ENCODE measurements around the gene RFX8. TPM values are rescaled to one million over a fixed set of nuclear protein-coding genes. Genes with fewer than 3 reads are reported as not detected.
"Not testable (repeated sequence)": the region's sequence is repeated elsewhere in the genome, so short reads cannot be mapped to it uniquely, and the experiment has no call there.

Gene RFX8
- total RNA-seq, 4 donors from 2014 or later = 1.4 to 6.9 (median 3.9) TPM

- peaks cover 0 to 6% (median 0%) of the 10 kb centered on the region in 3 donors for H3K36me3 ChIP-seq
- H3K4me1 ChIP-seq = no peaks in the 10 kb centered on the region
- no peaks in the 10 kb centered on the region for H3K27me3 ChIP-seq
- H3K27ac ChIP-seq = no peak overlapping the region
- no peak for DNase-seq (ENCODE audit: low spot score in 2 of 2)
- H3K9me3 ChIP-seq = peaks cover 0 to 7% (median 0%) of the 10 kb centered on the region in 4 donors
- no peak overlapping the region for H3K4me3 ChIP-seq
- no peak for TF ChIP-seq POLR2A (IDR thresholded peaks at IDR 0.05)
- TF ChIP-seq CTCF (IDR thresholded peaks at IDR 0.05) = no peak
- TF ChIP-seq EP300 (IDR thresholded peaks at IDR 0.05) = no peak
- 69 to 78% methylated on average over 4 of the region's 4 CpGs for WGBS, 2 donors
These were observed 28.0 kb downstream of the RFX8 start for GRCh38 chr2:101446869-101447268.

- DNase-seq (ENCODE audit: low spot score in 2 of 2) = no peak
- Histone ChIP-seq H3K27me3 (no peaks in the 10 kb centered on the region), H3K36me3 (no peaks in the 10 kb centered on the region), H3K27ac (no peak overlapping the region), H3K4me1 (no peaks in the 10 kb centered on the region), H3K4me3 (no peak overlapping the region), H3K9me3 (peaks cover 0 to 7% (median 0%) of the 10 kb centered on the region in 4 donors)
- 89 to 90% methylated on average over 3 of the region's 3 CpGs for WGBS, 2 donors
- TF ChIP-seq EP300 (IDR thresholded peaks at IDR 0.05) (no peak), CTCF (IDR thresholded peaks at IDR 0.05) (no peak), POLR2A (IDR thresholded peaks at IDR 0.05) (no peak)
These were observed 32.2 kb downstream of the RFX8 start for GRCh38 chr2:101442667-101443061.

GRCh38 chr2:101442042-101442666 is 32.8 kb downstream of the RFX8 start:
- Histone ChIP-seq H3K27ac (no peak overlapping the region), H3K27me3 (no peaks in the 10 kb centered on the region), H3K4me3 (no peak overlapping the region), H3K9me3 (peaks cover 0 to 7% (median 0%) of the 10 kb centered on the region in 4 donors), H3K36me3 (no peaks in the 10 kb centered on the region), H3K4me1 (no peaks in the 10 kb centered on the region)
- no peak for DNase-seq (ENCODE audit: low spot score in 2 of 2)
- TF ChIP-seq POLR2A (IDR thresholded peaks at IDR 0.05) (no peak), CTCF (IDR thresholded peaks at IDR 0.05) (no peak), EP300 (IDR thresholded peaks at IDR 0.05) (no peak)
- 67 to 78% methylated on average over 1 of the region's 1 CpG for WGBS, 2 donors

- H3K27ac ChIP-seq = no peak overlapping the region
- no peak for TF ChIP-seq POLR2A (IDR thresholded peaks at IDR 0.05)
- no peak for TF ChIP-seq EP300 (IDR thresholded peaks at IDR 0.05)
- no peak for TF ChIP-seq CTCF (IDR thresholded peaks at IDR 0.05)
- H3K36me3 ChIP-seq = no peaks in the 10 kb centered on the region
- peaks cover 0 to 4% (median 0%) of the 10 kb centered on the region in 4 donors for H3K4me1 ChIP-seq
- H3K27me3 ChIP-seq = no peaks in the 10 kb centered on the region
- H3K9me3 ChIP-seq = peaks cover 0 to 7% (median 0%) of the 10 kb centered on the region in 4 donors
- no peak overlapping the region for H3K4me3 ChIP-seq
- no peak for DNase-seq (ENCODE audit: low spot score in 2 of 2)
- 42 to 51% methylated on average over 8 of the region's 8 CpGs for WGBS, 2 donors
These were observed 34.7 kb downstream of the RFX8 start for GRCh38 chr2:101440127-101440738.

GRCh38 chr2:101439716-101440115 is 35.2 kb downstream of the RFX8 start:
- no peak overlapping the region for H3K4me3 ChIP-seq
- no peaks in the 10 kb centered on the region for H3K27me3 ChIP-seq
- peaks cover 0 to 6% (median 0%) of the 10 kb centered on the region in 4 donors for H3K9me3 ChIP-seq
- DNase-seq (ENCODE audit: low spot score in 2 of 2) = no peak
- TF ChIP-seq POLR2A (IDR thresholded peaks at IDR 0.05) = no peak
- TF ChIP-seq CTCF (IDR thresholded peaks at IDR 0.05) = no peak
- no peak for TF ChIP-seq EP300 (IDR thresholded peaks at IDR 0.05)
- H3K27ac ChIP-seq = no peak overlapping the region
- H3K36me3 ChIP-seq = no peaks in the 10 kb centered on the region
- H3K4me1 ChIP-seq = peaks cover 0 to 9% (median 0%) of the 10 kb centered on the region in 4 donors
- WGBS, 2 donors = 96 to 98% methylated on average over 10 of the region's 10 CpGs

GRCh38 chr2:101438555-101438954 is 36.4 kb downstream of the RFX8 start:
- H3K4me1 ChIP-seq = peaks cover 0 to 11% (median 0%) of the 10 kb centered on the region in 4 donors
- not testable (repeated sequence) for H3K36me3 ChIP-seq; H3K27me3 ChIP-seq; H3K4me3 ChIP-seq; H3K9me3 ChIP-seq; DNase-seq (ENCODE audit: low spot score in 2 of 2); H3K27ac ChIP-seq
- WGBS, 2 donors = 71 to 75% methylated on average over 4 of the region's 4 CpGs

Data from tibial nerve (tissue), 4 donors.